Inflammatory macrophage treated with lipopolysaccharide for 1 hour (primary cell): ENCODE results near the gene CORO7.

Experiments used
- DNase-seq, 2 donors: peaks; one replicate each; pipeline ENCODE4 v3.0.0-alpha.2; 2020 to 2022

The CORO7 gene

GRCh38 chr16:4401510-4401909, 14.9 kb downstream of the CORO7 start:
- DNase-seq = no peak

- no peak for DNase-seq
Observed at GRCh38 chr16:4401094-4401501, 15.3 kb downstream of the CORO7 start.

GRCh38 chr16:4399001-4399730, 17.2 kb downstream of the CORO7 start:
- peak; percentile 20 to 51 for DNase-seq

GRCh38 chr16:4395055-4395726, 21.2 kb downstream of the CORO7 start:
- no peak for DNase-seq

- peak in 1 of 2 donors; percentile 26 for DNase-seq
Observed at GRCh38 chr16:4393850-4394249, 22.5 kb downstream of the CORO7 start.

GRCh38 chr16:4393240-4393600, 23.2 kb downstream of the CORO7 start:
- peak in 1 of 2 donors; percentile 12 for DNase-seq

- DNase-seq = no peak
Observed at GRCh38 chr16:4392382-4393239, 23.8 kb downstream of the CORO7 start.

GRCh38 chr16:4391631-4392381, 24.6 kb downstream of the CORO7 start:
- no peak for DNase-seq

- no peak for DNase-seq
Observed at GRCh38 chr16:4390266-4391260, 25.8 kb downstream of the CORO7 start.

- DNase-seq = no peak
Observed at GRCh38 chr16:4389051-4389955, 27.1 kb downstream of the CORO7 start.

GRCh38 chr16:4388271-4389021, 27.9 kb downstream of the CORO7 start:
- DNase-seq = no peak

- no peak for DNase-seq
Observed at GRCh38 chr16:4387781-4388180, 28.6 kb downstream of the CORO7 start.

- DNase-seq = no peak
Observed at GRCh38 chr16:4386951-4387565, 29.3 kb downstream of the CORO7 start.

- no peak for DNase-seq
Observed at GRCh38 chr16:4386451-4386805, 30.0 kb downstream of the CORO7 start.

GRCh38 chr16:4385789-4386450, 30.5 kb downstream of the CORO7 start:
- no peak for DNase-seq

- DNase-seq = no peak
Observed at GRCh38 chr16:4385066-4385788, 31.2 kb downstream of the CORO7 start.

GRCh38 chr16:4384509-4384942, 31.9 kb downstream of the CORO7 start:
- DNase-seq = no peak
